ENCODE measurements around the gene INVS. TPM values are rescaled to one million over a fixed set of nuclear protein-coding genes. Genes with fewer than 3 reads are reported as not detected.

The INVS gene
- total RNA-seq, 1 donor from 2014 or later = 24.0 TPM

GRCh38 chr9:100170556-100170955, 71.5 kb downstream of the INVS start:
- TF ChIP-seq CTCF (conservative IDR thresholded peaks at IDR 0.05) = no peak
- Mint-ChIP-seq H3K4me3 (no peak overlapping the region), H3K4me1 (ENCODE audit: unreplicated experiment) (no peaks in the 10 kb centered on the region), H3K9me3 (peaks cover 15% of the 10 kb centered on the region), H3K36me3 (peaks cover 27% of the 10 kb centered on the region), H3K27ac (no peak overlapping the region), H3K27me3 (no peaks in the 10 kb centered on the region)
- DNase-seq (ENCODE audit: extremely low spot score, unreplicated experiment) = no peak

- Mint-ChIP-seq H3K4me3 (no peak overlapping the region), H3K9me3 (peaks cover 20% of the 10 kb centered on the region), H3K27ac (no peak overlapping the region), H3K27me3 (no peaks in the 10 kb centered on the region), H3K4me1 (ENCODE audit: unreplicated experiment) (no peaks in the 10 kb centered on the region), H3K36me3 (peaks cover 40% of the 10 kb centered on the region)
- TF ChIP-seq CTCF (conservative IDR thresholded peaks at IDR 0.05) = no peak
- no peak for DNase-seq (ENCODE audit: extremely low spot score, unreplicated experiment)
These were observed 87.3 kb downstream of the INVS start for GRCh38 chr9:100186356-100186755.

- no peaks in the 10 kb centered on the region for H3K4me1 Mint-ChIP-seq (ENCODE audit: unreplicated experiment)
- no peak for TF ChIP-seq CTCF (conservative IDR thresholded peaks at IDR 0.05)
- H3K4me3 Mint-ChIP-seq = no peak overlapping the region
- peaks cover 46% of the 10 kb centered on the region for H3K36me3 Mint-ChIP-seq
- H3K9me3 Mint-ChIP-seq = peaks cover 20% of the 10 kb centered on the region
- no peaks in the 10 kb centered on the region for H3K27me3 Mint-ChIP-seq
- no peak overlapping the region for H3K27ac Mint-ChIP-seq
- DNase-seq (ENCODE audit: extremely low spot score, unreplicated experiment) = no peak
These were observed 91.3 kb downstream of the INVS start for GRCh38 chr9:100190339-100190738.

- Mint-ChIP-seq H3K4me1 (ENCODE audit: unreplicated experiment) (no peaks in the 10 kb centered on the region), H3K36me3 (peaks cover 43% of the 10 kb centered on the region), H3K4me3 (no peak overlapping the region), H3K27me3 (no peaks in the 10 kb centered on the region), H3K27ac (no peak overlapping the region), H3K9me3 (peaks cover 20% of the 10 kb centered on the region)
- TF ChIP-seq CTCF (conservative IDR thresholded peaks at IDR 0.05) = no peak
- no peak for DNase-seq (ENCODE audit: extremely low spot score, unreplicated experiment)
These were observed 92.2 kb downstream of the INVS start for GRCh38 chr9:100191264-100191663.

GRCh38 chr9:100193078-100193477, 94.0 kb downstream of the INVS start:
- Mint-ChIP-seq H3K36me3 (peaks cover 32% of the 10 kb centered on the region), H3K4me1 (ENCODE audit: unreplicated experiment) (no peaks in the 10 kb centered on the region), H3K27me3 (no peaks in the 10 kb centered on the region), H3K4me3 (no peak overlapping the region), H3K27ac (no peak overlapping the region), H3K9me3 (peaks cover 20% of the 10 kb centered on the region)
- no peak for TF ChIP-seq CTCF (conservative IDR thresholded peaks at IDR 0.05)
- DNase-seq (ENCODE audit: extremely low spot score, unreplicated experiment) = no peak

GRCh38 chr9:100196215-100196614, 97.2 kb downstream of the INVS start:
- no peak for TF ChIP-seq CTCF (conservative IDR thresholded peaks at IDR 0.05)
- DNase-seq (ENCODE audit: extremely low spot score, unreplicated experiment) = no peak
- H3K4me3 Mint-ChIP-seq = no peak overlapping the region
- H3K36me3 Mint-ChIP-seq = peaks cover 16% of the 10 kb centered on the region
- no peaks in the 10 kb centered on the region for H3K27me3 Mint-ChIP-seq
- H3K27ac Mint-ChIP-seq = no peak overlapping the region
- H3K9me3 Mint-ChIP-seq = peaks cover 5% of the 10 kb centered on the region
- no peaks in the 10 kb centered on the region for H3K4me1 Mint-ChIP-seq (ENCODE audit: unreplicated experiment)

Data from type B pancreatic cell (in vitro differentiated cells).